GM13976 (cell line): ENCODE measurements around the gene SV2B.

Experiments used
- DNase-seq: peaks from one replicate; pipeline ENCODE4 v3.0.0; 2012; ENCODE audit warnings: low spot score
- CTCF ChIP-seq: IDR thresholded peaks from 2 replicates; pipeline ENCODE4 v1.5.1; 2012; ENCODE audit warnings: borderline replicate concordance, mild to moderate bottlenecking; ENCODE audit not compliant: insufficient read depth; ENCODE audit errors: extremely low read depth, missing control alignments, control extremely low read depth
- in situ Hi-C: fragments of 300-500 bp; cut with MboI; formaldehyde crosslinking; loops from one replicate; pipeline ENCODE4 v1.12.0; 2022; ENCODE audit warnings: low sequenced_read_pairs, mixed read lengths, inconsistent platforms; ENCODE audit not compliant: unreplicated experiment

The SV2B gene

GRCh38 chr15:91302588-91303439 lies 202.8 kb downstream of the SV2B start:
- in situ Hi-C loops, result loop anchor here (10.0 to 25.0 kb wide), 2 partner anchors 534 to 782 kb away; no protein-coding TSS in a partner anchor
- DNase-seq, result peak; percentile 66
- peak; percentile 45 for TF ChIP-seq CTCF

GRCh38 chr15:91304210-91304609 lies 204.2 kb downstream of the SV2B start:
- DNase-seq, result no peak
- no peak for TF ChIP-seq CTCF
- in situ Hi-C loops, result loop anchor here (10.0 to 25.0 kb wide), 2 partner anchors 533 to 781 kb away; no protein-coding TSS in a partner anchor

GRCh38 chr15:91304786-91305185 lies 204.7 kb downstream of the SV2B start:
- TF ChIP-seq CTCF, result no peak
- in situ Hi-C loops, result loop anchor here (10.0 to 25.0 kb wide), 2 partner anchors 533 to 780 kb away; no protein-coding TSS in a partner anchor
- DNase-seq, result no peak

- in situ Hi-C loops, result loop anchor here (10.0 to 25.0 kb wide), 2 partner anchors 531 to 779 kb away; no protein-coding TSS in a partner anchor
- no peak for TF ChIP-seq CTCF
- DNase-seq, result no peak
Measured at GRCh38 chr15:91306144-91306543, 206.1 kb downstream of the SV2B start.

- TF ChIP-seq CTCF, result no peak
- DNase-seq, result no peak
- in situ Hi-C loops, result loop anchor here (10.0 to 25.0 kb wide), 2 partner anchors 530 to 777 kb away; no protein-coding TSS in a partner anchor
Measured at GRCh38 chr15:91307601-91308000, 207.5 kb downstream of the SV2B start.

GRCh38 chr15:91308199-91308598 lies 208.1 kb downstream of the SV2B start:
- TF ChIP-seq CTCF, result no peak
- in situ Hi-C loops, result loop anchor here (10.0 to 25.0 kb wide), 2 partner anchors 529 to 777 kb away; no protein-coding TSS in a partner anchor
- DNase-seq, result no peak
